ENCODE data around the gene KCNIP4. TPM values are rescaled to one million over a fixed set of nuclear protein-coding genes. Genes with fewer than 3 reads are reported as not detected.
"Not testable (repeated sequence)": the region's sequence is repeated elsewhere in the genome, so short reads cannot be mapped to it uniquely, and the experiment has no call there.

The KCNIP4 gene
- total RNA-seq, 1 donor from 2014 or later, result not detected

DNA sequence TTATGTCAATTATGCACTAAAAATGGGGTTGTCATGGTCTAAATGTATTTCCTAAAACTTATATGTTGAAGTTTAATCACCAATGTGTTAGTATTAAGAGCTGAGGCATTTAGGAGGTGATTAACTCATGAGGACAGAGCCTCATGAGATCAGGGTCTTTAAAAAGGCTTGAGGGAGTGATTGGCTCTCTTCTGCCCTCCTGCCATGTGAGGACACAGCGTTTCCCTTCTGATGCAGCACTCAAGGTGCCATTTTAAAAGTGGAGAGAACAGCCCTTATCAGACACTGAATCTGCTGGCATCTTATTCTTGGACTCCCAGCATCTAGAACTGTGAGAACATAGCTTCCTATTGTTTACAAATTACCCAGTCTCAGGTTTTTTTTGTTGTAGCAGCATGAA lies 581.7 kb downstream of the KCNIP4 start:
- intact Hi-C loops (cut with micrococcal nuclease), result no loop called here
- H3K4me3 Mint-ChIP-seq, result no peak overlapping the region
- no peak overlapping the region for H3K27ac Mint-ChIP-seq
- TF ChIP-seq CTCF (IDR thresholded peaks at IDR 0.05), result no peak
- ChIA-PET CTCF (no interaction called here), POLR2A (no interaction called here)
- no peak for ATAC-seq (ENCODE audit: low read depth)
- H3K4me1 Mint-ChIP-seq, result no peaks in the 10 kb centered on the region
- no peaks in the 10 kb centered on the region for H3K27me3 Mint-ChIP-seq
- peaks cover 6% of the 10 kb centered on the region for H3K9me3 Mint-ChIP-seq
- H3K36me3 Mint-ChIP-seq (ENCODE audit: low read depth), result no peaks in the 10 kb centered on the region
- no peak for DNase-seq

DNA sequence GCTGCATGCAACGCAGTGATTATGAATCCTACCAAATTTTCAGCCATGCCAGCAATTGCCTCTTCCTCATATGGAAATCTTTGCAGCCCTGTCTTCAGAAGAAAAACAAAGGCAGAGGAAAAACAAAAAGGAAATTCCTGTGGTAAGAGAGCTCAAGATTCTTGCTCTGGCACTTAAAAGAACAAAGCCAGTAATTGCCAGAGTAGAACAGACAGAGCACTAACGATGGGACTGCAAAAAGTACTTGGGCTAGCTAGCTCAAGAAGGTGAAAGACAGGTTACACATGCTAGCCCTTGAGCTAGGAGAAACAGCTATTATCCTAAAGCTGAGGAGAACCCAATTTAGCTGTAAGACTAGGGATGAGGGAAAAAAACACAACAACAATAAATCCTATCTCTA lies 582.3 kb downstream of the KCNIP4 start:
- Mint-ChIP-seq H3K27ac (no peak overlapping the region), H3K4me3 (no peak overlapping the region), H3K4me1 (no peaks in the 10 kb centered on the region), H3K36me3 (ENCODE audit: low read depth) (no peaks in the 10 kb centered on the region), H3K27me3 (no peaks in the 10 kb centered on the region), H3K9me3 (peaks cover 8% of the 10 kb centered on the region)
- DNase-seq (no peak), ATAC-seq (ENCODE audit: low read depth) (no peak)
- CTCF ChIA-PET, result no interaction called here
- POLR2A ChIA-PET, result interaction anchor here (1.1 kb wide), 1 partner anchor 11 kb away, joined by 3 read pairs; no protein-coding TSS in a partner anchor
- no peak for TF ChIP-seq CTCF (IDR thresholded peaks at IDR 0.05)
- intact Hi-C loops (cut with micrococcal nuclease), result no loop called here

DNA sequence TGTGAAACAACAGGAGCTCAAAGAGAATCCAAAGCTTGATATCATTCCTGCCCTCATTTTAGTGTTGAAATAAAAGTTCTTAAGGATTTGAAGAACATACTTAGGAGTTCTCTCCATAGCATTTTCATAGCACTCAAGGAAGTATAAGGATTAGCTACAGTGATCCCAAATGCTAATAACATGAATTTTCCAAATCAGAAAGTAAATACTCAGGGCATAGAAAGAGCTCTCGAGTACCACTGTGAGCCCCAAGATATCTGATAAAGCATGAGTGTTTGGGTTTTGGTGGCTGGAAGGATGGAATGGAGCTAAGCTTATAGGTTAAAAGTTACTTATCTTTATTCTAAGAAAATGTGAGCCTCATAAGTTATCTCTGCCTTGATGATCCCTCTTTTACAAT lies 584.9 kb downstream of the KCNIP4 start:
- Mint-ChIP-seq H3K4me3 (no peak overlapping the region), H3K4me1 (no peaks in the 10 kb centered on the region), H3K27me3 (no peaks in the 10 kb centered on the region), H3K9me3 (peaks cover 5% of the 10 kb centered on the region), H3K27ac (no peak overlapping the region), H3K36me3 (ENCODE audit: low read depth) (no peaks in the 10 kb centered on the region)
- CTCF ChIA-PET, result no interaction called here
- ATAC-seq (ENCODE audit: low read depth) (no peak), DNase-seq (no peak)
- intact Hi-C loops (cut with micrococcal nuclease), result no loop called here
- POLR2A ChIA-PET, result no interaction called here
- no peak for TF ChIP-seq CTCF (IDR thresholded peaks at IDR 0.05)

- POLR2A ChIA-PET; intact Hi-C loops (cut with micrococcal nuclease); DNase-seq; H3K4me1 Mint-ChIP-seq; ATAC-seq (ENCODE audit: low read depth); CTCF ChIA-PET; H3K27ac Mint-ChIP-seq; H3K27me3 Mint-ChIP-seq; H3K9me3 Mint-ChIP-seq; H3K4me3 Mint-ChIP-seq; H3K36me3 Mint-ChIP-seq (ENCODE audit: low read depth): not testable (repeated sequence)
These were observed 596.2 kb downstream of the KCNIP4 start for GRCh38 chr4:21352354-21352753.

DNA sequence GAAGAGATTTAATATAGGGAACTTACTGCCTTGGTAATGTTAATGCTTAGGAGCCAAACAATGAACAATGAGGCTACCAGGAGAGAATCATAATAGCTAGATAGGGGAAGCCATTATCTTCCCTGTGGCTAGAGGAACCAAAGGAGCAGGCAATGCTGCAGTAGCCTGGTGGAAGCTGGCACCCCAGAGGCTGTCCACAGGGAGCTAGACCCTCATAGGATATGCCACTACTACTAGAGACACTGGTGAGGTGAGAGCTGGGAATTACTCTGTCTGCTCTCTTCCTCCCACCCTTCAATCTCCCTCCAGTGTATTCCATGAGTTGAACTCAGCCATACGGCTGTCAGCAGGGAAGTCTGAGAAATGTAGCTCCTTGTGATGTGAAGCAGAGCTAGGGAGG lies 601.4 kb downstream of the KCNIP4 start:
- Mint-ChIP-seq H3K27ac (no peak overlapping the region), H3K4me1 (no peaks in the 10 kb centered on the region), H3K9me3 (peaks cover 10% of the 10 kb centered on the region), H3K36me3 (ENCODE audit: low read depth) (no peaks in the 10 kb centered on the region), H3K27me3 (no peaks in the 10 kb centered on the region), H3K4me3 (no peak overlapping the region)
- DNase-seq (no peak), ATAC-seq (ENCODE audit: low read depth) (no peak)
- ChIA-PET POLR2A (no interaction called here), CTCF (no interaction called here)
- TF ChIP-seq CTCF (IDR thresholded peaks at IDR 0.05), result no peak
- intact Hi-C loops (cut with micrococcal nuclease), result no loop called here

- no peak for TF ChIP-seq CTCF (IDR thresholded peaks at IDR 0.05)
- intact Hi-C loops (cut with micrococcal nuclease), result no loop called here
- ChIA-PET POLR2A (no interaction called here), CTCF (no interaction called here)
- H3K9me3 Mint-ChIP-seq, result peaks cover 13% of the 10 kb centered on the region
- no peak overlapping the region for H3K4me3 Mint-ChIP-seq
- no peak for DNase-seq
- H3K27ac Mint-ChIP-seq, result no peak overlapping the region
- no peak for ATAC-seq (ENCODE audit: low read depth)
- H3K36me3 Mint-ChIP-seq (ENCODE audit: low read depth), result no peaks in the 10 kb centered on the region
- H3K27me3 Mint-ChIP-seq, result no peaks in the 10 kb centered on the region
- H3K4me1 Mint-ChIP-seq, result no peaks in the 10 kb centered on the region
These were observed 620.4 kb downstream of the KCNIP4 start for GRCh38 chr4:21327976-21328700.
